ENCODE data around the gene ANAPC13.

ANAPC13 gene

GRCh38 chr3:134485718-134486576, at the start of gene ANAPC13, which contains the start of gene CEP63:
ANAPC13 (minus strand) TSS chr3:134485985; CDS start chr3:134482904, 3,081 bp downstream.
CEP63 (plus strand) TSS chr3:134486057; CDS start chr3:134495321, 9,264 bp downstream.
- peak; percentile 90 for DNase-seq (ENCODE audit: low spot score)

- no peak for DNase-seq (ENCODE audit: low spot score)
These were observed 49.6 kb upstream of the ANAPC13 start for GRCh38 chr3:134535186-134535970.

GRCh38 chr3:134533493-134533892, 47.7 kb upstream of the ANAPC13 start:
- no peak for DNase-seq (ENCODE audit: low spot score)

- DNase-seq (ENCODE audit: low spot score): no peak
These were observed 41.9 kb upstream of the ANAPC13 start for GRCh38 chr3:134527538-134528186.

GRCh38 chr3:134527037-134527436, 41.3 kb upstream of the ANAPC13 start:
- DNase-seq (ENCODE audit: low spot score): peak; percentile 14

GRCh38 chr3:134526319-134526718, 40.5 kb upstream of the ANAPC13 start:
- no peak for DNase-seq (ENCODE audit: low spot score)

GRCh38 chr3:134525293-134525692, 39.5 kb upstream of the ANAPC13 start:
- no peak for DNase-seq (ENCODE audit: low spot score)

- DNase-seq (ENCODE audit: low spot score): no peak
These were observed 36.8 kb upstream of the ANAPC13 start for GRCh38 chr3:134522541-134522940.

GRCh38 chr3:134517791-134518190, 32.0 kb upstream of the ANAPC13 start:
- no peak for DNase-seq (ENCODE audit: low spot score)

GRCh38 chr3:134516905-134517304, 31.1 kb upstream of the ANAPC13 start:
- no peak for DNase-seq (ENCODE audit: low spot score)

GRCh38 chr3:134511500-134511899, 25.7 kb upstream of the ANAPC13 start:
- DNase-seq (ENCODE audit: low spot score): no peak

- no peak for DNase-seq (ENCODE audit: low spot score)
These were observed 19.7 kb upstream of the ANAPC13 start for GRCh38 chr3:134505485-134505884.

GRCh38 chr3:134504132-134504531, 18.3 kb upstream of the ANAPC13 start:
- DNase-seq (ENCODE audit: low spot score): no peak

- no peak for DNase-seq (ENCODE audit: low spot score)
These were observed 17.5 kb upstream of the ANAPC13 start for GRCh38 chr3:134503266-134503665.

GRCh38 chr3:134496471-134497071, 10.8 kb upstream of the ANAPC13 start:
- DNase-seq (ENCODE audit: low spot score): no peak

- no peak for DNase-seq (ENCODE audit: low spot score)
These were observed 10.2 kb upstream of the ANAPC13 start for GRCh38 chr3:134495980-134496379.

GRCh38 chr3:134494495-134494894, 8.7 kb upstream of the ANAPC13 start:
- no peak for DNase-seq (ENCODE audit: low spot score)

GRCh38 chr3:134487406-134487805, 1.6 kb upstream of the ANAPC13 start:
- DNase-seq (ENCODE audit: low spot score): peak; percentile 50

GRCh38 chr3:134486577-134487041, 824 bp upstream of the ANAPC13 start:
- DNase-seq (ENCODE audit: low spot score): peak; percentile 38

- DNase-seq (ENCODE audit: low spot score): peak; percentile 38
These were observed 589 bp downstream of the ANAPC13 start for GRCh38 chr3:134485075-134485717.

GRCh38 chr3:134483195-134483900, 2.4 kb downstream of the ANAPC13 start:
- DNase-seq (ENCODE audit: low spot score): no peak
